GM12892 (cell line): ENCODE results near the gene SPRN.
"Not testable (repeated sequence)": the region's sequence is repeated elsewhere in the genome, so short reads cannot be mapped to it uniquely, and the experiment has no call there.

Source experiments
- DNase-seq: peaks from one replicate; pipeline ENCODE4 v3.0.0; 2011; ENCODE audit not compliant: insufficient read length
- FAIRE-seq: peaks from 2 replicates; lab custom pipeline; 2011; peaks lifted over from hg19 to GRCh38; lab: Jason Lieb, UNC
- POLR2A ChIP-seq: IDR thresholded peaks from 2 replicates; pipeline ENCODE4 v1.6.1; 2011; ENCODE audit warnings: low read depth, low read length, control low read depth
- POLR2AphosphoS5 ChIP-seq: IDR thresholded peaks from 2 replicates; pipeline ENCODE4 v1.6.1; 2011; ENCODE audit warnings: low read depth, low read length, control low read depth
- TAF1 ChIP-seq: IDR thresholded peaks from 2 replicates; pipeline ENCODE4 v1.6.1; 2011; ENCODE audit warnings: low read depth, mild to moderate bottlenecking, control low read depth, low read length, borderline replicate concordance

Gene SPRN

GRCh38 chr10:133396035-133396624 lies 28.3 kb downstream of the SPRN start:
- FAIRE-seq = no peak
- DNase-seq = no peak
- TF ChIP-seq POLR2AphosphoS5 (no peak), TAF1 (no peak), POLR2A (no peak)

GRCh38 chr10:133394801-133395221 lies 29.6 kb downstream of the SPRN start:
- FAIRE-seq (no peak), DNase-seq (no peak)
- TF ChIP-seq POLR2A (no peak), POLR2AphosphoS5 (no peak), TAF1 (no peak)

GRCh38 chr10:133394064-133394663 lies 30.3 kb downstream of the SPRN start, which contains the start of gene MTG1:
MTG1 (plus strand) TSS chr10:133394157; CDS start chr10:133394221, 64 bp downstream.
- TF ChIP-seq POLR2AphosphoS5 (peak; percentile 96), TAF1 (peak; percentile 74), POLR2A (peak; percentile 94)
- DNase-seq (peak; percentile 91), FAIRE-seq (no peak)

DNA sequence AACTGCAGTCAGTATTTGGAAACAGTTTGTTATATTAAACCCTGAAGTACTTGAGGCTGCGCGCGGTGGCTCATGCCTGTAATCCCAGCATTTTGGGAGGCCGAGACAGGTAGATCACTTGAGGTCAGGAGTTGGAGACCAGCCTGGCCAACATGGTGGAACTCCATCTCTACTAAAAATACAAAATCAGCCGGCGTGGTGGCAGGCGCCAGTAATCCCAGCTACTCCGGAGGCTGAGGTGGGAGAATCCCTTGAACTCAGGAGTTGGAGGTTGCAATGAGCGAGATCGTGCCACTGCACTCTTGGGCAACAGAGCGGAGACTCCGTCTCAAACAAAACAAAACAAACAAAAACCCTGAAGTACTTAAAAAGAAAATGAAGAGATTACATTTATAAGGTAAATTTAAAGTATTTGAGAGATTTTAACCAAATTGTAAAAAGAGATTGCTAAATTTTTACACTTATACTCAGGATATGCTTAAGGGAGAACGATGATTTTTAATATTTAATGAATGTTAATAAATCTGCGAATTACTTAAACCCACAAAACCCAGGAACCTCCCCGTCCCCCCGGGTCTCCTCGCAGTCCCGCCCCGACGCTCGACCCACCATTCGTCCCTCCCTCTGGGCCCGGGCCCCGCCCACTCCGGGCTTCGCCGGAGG lies 30.9 kb downstream of the SPRN start:
- DNase-seq = no peak
- FAIRE-seq = peak; percentile 99
- TF ChIP-seq POLR2AphosphoS5 (no peak), TAF1 (no peak), POLR2A (no peak)

DNA sequence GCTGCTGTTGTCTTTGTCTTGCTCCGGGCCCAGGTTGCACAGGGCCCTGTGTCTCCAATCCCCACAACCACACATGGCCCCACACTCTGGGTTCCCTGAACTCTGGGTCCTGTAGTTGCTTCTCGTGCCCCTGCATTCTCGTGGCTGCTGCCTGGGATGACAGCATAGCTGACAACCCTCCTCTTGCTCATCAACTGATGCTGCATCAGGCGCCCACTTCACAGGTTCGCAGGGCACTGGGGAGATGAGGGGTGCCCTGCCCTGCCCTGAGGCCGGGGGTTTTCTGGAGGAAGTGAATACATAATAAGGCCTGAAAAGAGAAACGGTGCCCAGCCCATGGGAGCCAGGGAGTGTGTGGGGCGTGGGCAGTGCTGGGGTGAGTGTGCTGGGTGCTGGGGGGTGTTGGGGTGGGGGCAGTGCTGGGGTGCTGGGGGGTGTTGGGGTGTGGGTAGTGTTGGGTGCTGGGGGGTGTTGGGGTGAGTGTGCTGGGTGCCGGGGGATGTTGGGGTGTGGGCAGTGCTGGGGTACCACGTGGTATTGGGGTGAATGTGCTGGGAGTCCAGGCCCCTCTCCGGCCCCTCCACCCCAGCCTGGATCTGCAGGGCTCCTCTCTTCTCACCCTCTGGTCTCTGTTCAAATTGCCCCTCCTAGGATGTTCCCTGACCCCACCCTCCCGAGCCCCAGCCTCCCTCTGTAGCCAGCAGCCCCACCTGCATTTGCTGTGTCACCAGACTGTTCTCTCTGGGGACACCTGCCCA lies 32.5 kb downstream of the SPRN start:
- TF ChIP-seq TAF1 (no peak), POLR2A (no peak), POLR2AphosphoS5 (no peak)
- no peak for FAIRE-seq
- DNase-seq = no peak

GRCh38 chr10:133391249-133391635 lies 33.2 kb downstream of the SPRN start:
- TF ChIP-seq POLR2A = no peak
- no peak for TF ChIP-seq TAF1
- DNase-seq (no peak), FAIRE-seq (no peak)

- FAIRE-seq = peak; percentile 77
- DNase-seq = no peak
- TF ChIP-seq TAF1 = no peak
- TF ChIP-seq POLR2AphosphoS5 = no peak
- no peak for TF ChIP-seq POLR2A
These were observed 33.7 kb downstream of the SPRN start for GRCh38 chr10:133390597-133391248.

DNA sequence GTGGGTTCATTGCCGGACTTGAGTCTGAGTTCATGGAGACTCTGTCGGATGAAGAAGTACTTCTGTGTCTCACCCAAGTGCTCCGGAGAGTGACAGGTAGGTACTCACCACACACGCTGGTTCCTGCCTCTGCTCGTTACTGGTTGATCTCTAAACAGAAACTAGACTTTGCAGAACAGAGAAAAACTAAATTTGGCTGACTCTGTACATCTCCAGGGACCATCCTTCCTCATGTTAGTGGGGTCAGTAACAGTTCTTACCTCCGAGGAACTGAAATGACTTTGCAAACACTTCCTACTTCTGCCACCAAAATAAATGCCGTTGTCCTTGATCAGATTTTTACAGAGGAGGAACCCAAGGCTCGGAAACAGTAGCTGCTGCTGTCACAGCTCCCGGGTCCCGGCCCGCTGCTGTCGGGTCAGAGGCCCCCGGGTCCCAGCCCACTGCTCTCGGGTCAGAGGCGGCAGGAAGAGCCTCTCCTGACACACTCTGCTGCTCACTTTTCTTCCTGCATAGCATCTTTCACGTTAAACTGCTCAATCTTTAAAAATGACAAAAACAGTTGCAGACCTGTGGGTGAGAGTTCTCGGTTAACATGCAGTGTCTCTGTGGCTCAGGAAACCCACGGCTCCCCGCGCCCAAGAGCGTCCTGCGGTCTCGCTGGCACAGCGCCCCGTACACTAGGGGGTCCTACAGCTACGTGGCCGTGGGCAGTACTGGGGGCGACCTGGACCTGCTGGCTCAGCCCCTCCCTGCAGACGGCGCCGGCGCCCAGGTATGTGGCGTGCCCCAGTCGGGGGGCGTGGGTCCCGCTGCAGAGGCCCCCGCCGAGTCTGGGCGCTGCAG lies 35.2 kb downstream of the SPRN start:
- DNase-seq (peak; percentile 73), FAIRE-seq (peak; percentile 97)
- TF ChIP-seq TAF1 = peak; percentile 47; the same call in 1 of the 2 replicates
- peak; percentile 76 for TF ChIP-seq POLR2A
- no peak; the same call in none of the 2 replicates for TF ChIP-seq POLR2AphosphoS5

DNA sequence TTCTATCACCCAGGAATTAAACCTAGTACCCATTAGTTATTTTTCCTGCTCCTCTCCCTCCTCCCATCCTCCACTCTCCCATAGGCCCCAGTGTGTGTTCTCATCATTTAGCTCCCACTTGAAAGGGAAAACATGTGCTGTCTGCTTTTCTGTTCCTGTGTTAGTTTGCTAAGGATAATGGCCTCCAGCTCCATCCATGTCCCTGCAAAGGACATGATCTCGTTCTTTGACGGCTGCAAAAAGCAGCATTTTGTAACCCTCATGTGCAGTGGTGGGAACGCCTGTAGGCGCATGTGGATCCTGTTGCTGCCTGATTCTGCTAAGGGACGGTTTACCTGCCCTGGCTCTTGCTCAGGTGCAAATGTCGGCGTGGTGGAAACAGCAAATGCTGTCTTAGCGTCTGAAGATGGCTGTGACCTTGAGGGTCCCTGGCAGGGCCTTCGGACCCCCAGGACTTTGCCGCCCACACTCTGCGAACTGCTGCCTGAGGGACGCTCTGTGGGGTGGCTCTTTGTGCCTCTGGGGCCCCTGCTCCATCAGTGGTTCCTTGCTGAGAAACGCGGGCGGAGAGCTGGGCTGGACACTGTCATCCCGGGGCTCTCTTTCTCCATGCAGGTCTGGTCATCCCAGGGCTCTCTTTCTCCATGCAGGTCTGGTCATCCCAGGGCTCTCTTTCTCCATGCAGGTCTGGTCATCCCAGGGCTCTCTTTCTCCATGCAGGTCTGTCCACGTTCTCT lies 36.0 kb downstream of the SPRN start:
- FAIRE-seq (no peak), DNase-seq (no peak)
- TF ChIP-seq POLR2AphosphoS5 = no peak; the same call in 1 of the 2 replicates

GRCh38 chr10:133386951-133387350 lies 37.5 kb downstream of the SPRN start:
- not testable (repeated sequence) for DNase-seq, FAIRE-seq
